GM19395 (cell line): ENCODE measurements around the gene PCNX2.
A peak's percentile ranks its signal among the peaks of the same experiment; 100 is the strongest.
"Not testable (repeated sequence)": the region's sequence is repeated elsewhere in the genome, so short reads cannot be mapped to it uniquely, and the experiment has no call there.

Source experiments
- ATAC-seq: cut with Tn5 transposase; IDR thresholded peaks from one replicate; pipeline ENCODE4 v1.9.1; 2021; ENCODE audit warnings: mild to moderate bottlenecking, moderate library complexity; ENCODE audit not compliant: unreplicated experiment

Gene PCNX2

DNA sequence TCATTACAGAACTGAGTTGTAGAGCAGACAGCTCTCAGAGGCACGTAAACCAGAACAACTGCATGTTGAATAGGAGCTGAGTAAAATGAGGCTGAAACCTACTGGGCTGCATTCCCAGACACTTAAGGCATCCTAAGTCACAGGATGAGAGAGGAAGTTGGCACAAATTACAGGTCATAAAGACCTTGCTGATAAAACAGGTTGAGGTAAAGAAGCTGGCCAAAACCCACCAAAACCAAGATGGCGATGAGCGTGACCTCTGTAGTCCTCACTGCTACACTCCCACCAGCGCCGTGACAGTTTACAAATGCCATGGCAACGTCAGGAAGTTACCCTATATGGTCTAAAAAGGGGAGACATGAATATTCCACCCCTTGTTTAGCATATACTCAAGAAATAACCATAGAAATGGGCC lies 187.8 kb downstream of the PCNX2 start:
- ATAC-seq, result not testable (repeated sequence)

DNA sequence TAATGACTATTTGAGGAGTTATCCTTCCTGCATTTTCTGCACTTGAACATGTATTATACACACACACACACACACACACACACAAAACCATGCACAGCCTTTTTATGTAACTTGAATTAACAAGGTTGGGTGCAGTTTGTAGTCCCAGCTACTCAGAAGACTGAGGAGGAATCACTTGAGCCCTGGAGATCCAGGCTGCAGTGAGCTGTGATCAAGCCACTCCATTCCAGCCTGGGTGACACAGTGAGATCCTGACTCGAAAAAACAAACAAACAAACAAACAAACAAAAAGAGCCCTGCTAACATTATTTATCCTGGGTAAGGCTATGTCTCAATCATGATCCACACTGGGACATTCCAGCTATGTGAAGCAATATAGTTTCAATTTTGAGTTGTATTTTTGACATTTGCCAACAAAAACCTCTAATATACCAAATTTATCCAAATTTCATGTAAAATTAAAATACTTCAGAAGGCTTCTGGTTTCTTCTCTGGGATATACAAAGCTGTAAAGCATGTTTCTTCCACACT lies 188.3 kb downstream of the PCNX2 start:
- ATAC-seq, result no peak

DNA sequence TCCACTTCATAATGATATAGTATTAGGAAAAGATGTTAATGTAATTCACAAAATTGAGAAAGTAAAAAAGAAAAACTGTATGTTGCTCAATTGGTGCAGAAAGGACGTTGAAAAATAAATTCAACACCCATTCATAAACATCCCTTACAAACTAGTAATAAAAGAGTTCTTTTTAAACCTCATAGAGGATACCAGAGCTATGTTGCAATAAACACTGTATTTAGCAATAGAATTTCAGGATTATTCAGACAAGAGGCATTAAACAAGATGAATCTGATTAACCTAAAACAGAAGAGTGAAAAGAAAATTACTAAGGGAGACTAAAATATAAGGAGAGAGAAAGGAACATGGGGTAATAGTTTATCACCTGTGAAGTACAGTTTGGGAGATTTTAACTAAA lies 190.3 kb downstream of the PCNX2 start:
- no peak for ATAC-seq

DNA sequence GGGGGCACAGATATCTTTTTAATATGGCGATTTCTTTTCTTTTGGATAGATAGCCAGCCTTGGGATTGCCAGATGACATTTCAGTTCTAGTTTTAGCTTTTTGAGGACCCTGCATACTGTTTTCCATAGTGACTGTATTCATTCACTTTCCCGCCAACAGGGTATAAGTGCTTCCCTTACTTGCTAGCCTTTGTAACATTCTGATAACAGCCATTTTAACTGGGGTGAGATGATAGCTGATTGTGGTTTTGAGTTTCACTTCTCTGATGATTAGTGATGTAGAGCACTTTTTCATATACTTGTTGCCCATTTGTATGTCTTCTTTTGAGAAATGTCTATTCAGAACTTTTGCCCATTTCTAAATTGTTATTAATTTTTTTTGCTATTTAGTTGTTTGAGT lies 193.2 kb downstream of the PCNX2 start:
- peak; percentile 65 for ATAC-seq

DNA sequence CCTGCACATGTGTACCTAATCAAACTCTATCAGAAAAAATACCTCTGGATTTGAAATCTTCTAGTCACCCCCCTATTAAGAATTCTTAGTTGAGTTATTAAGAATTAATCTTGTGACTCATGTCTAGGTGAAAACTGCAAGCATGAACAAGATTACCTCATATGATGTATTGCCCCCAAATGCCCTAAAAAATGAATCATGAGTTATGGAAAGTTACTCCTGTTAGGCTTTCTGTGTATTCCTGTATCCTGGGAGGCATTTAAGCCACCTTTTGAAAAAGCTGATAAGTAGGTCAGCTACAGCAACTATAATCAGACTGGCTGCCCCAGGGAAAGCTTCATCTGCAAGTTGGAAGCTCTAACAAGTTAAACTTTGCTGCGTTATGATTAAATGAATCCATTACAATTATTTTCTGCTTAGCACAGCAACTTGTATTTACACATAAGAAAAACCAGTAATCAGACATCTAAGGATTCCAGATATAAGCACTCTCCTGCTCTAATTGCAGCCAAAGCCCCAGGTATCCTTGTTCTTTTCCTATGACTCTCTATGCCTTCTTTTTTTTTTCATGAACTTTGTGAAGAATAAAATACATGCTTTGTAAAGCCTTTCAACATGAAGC lies 197.5 kb downstream of the PCNX2 start:
- no peak for ATAC-seq

DNA sequence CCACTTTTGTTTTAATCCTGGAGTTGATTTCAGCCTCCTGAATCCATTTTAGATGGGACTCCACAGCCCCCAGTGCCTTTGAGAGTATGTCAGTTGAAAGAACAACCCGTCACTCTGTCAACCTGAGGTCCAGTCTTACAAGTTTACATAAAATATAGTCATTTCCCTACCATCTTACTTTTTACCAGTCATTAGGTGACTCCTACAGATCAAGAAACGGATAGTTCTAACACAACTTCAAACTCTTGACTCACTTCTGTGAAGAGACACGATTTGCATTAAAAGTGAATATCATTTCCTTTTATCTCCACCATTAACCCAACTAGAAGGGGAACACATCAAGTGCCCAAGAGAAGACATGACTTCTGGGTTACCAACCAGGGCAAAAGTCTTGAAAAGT lies 198.0 kb downstream of the PCNX2 start:
- ATAC-seq, result no peak

DNA sequence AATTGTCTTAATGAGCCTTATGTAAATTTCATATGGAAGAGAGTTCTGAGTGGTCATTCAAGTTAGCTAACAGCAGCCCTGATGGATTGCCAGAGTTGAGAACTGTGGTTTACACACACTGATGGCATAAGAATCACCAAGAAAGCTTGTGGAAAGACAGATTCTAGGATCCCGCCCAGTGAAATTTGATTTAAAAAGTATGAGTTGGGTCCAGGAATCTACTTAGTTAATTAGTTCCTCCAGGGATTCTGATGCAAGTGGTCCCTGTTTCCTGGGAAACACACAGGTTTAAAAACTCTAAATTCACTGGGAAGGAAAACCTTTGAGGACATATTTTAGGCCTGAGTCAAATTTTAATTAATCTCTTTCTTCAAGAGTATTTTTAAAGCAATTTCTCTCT lies 200.8 kb downstream of the PCNX2 start:
- no peak for ATAC-seq

DNA sequence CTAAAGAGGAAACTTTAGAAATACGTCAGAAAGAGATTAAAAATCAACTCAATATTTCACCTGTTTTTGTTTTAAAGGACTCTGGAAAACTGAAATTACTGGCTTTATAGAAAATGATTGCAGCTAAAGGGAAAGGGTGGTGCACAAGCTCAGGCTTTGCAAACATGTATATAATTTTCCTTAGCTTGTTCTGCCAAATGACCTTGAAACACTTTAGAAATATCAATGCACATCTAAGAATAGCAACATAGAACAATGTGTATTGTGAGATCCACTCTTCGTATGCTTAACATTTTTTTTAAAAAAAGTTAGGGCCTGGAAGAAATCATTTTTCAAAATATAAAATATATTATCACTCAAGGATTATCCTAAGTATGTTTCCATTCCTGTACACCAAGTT lies 201.3 kb downstream of the PCNX2 start:
- ATAC-seq, result no peak

DNA sequence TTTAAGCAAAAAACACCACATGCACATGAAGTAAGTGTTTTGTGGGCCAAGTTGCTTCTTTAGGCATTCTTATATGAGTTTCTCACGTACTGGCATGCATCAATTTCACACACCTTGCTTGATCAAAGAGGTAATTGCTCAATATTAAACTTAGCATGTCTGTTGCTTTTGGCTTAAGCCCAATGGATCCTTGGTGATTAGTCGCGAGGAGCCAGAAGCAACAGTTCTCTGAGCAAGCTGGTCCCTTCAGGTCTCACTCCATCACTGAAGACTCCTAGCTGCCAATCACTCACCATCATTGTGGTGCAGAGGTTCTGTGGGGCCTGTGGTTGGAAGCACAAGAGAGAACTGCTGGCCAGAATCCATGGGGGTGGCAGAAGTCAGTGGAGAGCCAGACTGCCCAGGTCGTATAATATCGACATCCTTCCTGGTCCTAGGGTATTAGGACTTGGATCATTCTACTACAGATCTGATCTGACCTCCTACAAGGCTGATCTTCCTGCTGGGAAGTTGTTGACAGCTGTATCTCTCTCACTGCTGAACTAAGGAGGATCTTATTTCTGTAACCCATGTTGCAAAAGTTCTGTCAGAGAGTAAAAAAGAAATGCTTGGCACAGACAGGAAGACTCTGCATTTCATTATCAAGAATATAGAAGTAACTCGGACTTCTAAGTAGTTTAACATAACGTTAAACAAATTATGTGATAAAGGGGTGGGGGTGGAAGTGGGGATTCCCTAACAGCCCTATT lies 204.6 kb downstream of the PCNX2 start:
- ATAC-seq, result no peak

DNA sequence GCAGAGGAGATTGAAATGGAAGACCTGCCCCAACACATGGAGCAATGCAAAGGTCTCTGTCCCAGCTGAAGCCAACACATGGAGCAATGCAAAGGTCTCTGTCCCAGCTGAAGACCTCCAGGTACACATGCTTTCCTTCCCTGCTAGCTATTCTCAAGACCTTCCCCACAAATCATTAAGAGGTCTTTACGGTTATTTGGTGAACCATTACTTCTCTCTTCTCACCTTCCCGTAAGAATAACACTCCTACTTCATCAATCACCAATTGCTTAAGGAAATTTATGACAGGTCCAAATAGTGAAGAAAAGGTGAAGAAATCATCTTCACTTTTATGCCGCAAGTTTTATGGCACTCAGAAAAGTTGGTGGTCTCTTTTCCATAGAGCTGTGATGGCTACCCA lies 206.3 kb downstream of the PCNX2 start:
- ATAC-seq, result no peak

DNA sequence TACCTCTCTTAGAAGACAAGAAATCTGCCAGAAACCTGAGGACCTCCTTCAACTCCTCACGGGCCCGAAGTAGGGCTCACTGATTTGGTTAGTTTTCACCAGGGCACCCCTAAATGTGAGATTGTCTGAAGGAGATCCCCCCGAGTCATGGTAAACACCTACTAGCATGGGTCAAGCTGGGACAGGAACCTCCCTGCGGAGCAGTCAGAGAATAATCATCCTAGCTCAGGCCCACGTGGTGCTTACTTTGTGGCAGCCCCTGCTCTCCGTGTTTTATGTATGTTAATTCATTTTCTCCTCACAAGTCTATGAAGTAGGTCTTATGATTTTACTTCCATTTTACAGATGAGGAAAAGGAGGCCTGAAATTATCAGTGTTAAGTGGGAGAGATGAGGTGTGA lies 206.9 kb downstream of the PCNX2 start:
- ATAC-seq, result no peak

DNA sequence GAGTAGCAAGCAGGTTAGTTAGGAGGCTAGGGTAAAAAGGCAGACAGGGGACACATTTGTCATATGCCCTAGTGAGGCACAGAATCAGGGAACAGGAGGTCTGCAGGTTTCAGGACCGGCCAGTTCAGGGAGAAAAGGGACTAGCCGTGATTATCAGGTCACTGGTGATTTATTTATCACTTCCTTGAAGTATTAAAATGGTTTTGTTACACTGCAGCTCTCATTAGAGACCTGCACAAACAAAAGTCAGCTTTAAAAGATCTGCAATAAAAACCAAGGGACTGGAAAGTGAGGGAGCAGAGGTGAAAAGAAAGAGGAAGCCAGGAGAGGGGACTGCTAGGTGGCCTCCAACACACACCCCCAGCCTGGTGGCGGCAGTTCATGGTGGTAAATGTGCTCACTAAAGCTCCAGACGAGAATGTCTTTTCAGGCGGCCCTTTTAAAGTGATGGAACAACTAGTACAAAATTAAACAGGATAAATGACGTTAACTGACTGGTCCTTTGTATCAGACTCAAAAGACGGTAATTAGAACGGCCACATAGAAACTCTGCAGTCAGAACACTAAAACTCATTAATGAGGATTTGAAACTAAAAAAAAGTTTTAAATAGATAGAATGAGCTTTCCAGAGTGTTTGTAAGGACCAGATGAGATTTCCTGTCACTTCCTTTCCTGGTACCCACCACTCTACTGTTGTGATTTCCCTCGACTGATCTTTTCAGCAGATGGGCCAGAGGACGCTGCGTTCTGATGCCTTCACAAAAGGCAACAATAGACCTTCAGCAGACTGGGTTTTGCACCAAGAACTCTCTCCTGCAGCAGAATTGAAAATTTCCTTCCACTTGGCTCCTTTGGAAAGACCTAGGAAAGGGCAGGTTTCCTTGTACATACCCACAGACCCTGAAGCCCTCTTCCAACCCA lies 208.3 kb downstream of the PCNX2 start:
- no peak for ATAC-seq

DNA sequence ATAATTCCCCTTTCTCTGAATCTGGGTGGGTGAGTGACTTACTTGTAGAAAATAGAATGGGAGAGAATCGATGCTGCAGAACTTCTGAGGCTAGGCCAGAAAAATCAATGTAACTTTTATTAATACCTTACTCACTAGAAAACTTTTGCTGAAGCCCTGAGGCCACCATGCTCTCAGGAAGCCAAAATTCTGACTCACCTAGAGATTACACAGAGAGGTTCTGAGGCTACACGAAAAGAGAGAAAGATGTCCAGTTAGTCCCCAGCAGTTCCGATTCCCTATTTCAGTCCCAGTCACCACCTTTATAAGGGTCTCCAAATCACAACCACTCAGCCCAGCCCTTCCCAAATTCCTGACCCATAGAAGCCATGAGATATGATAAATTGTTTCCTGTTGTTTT lies 210.0 kb downstream of the PCNX2 start:
- ATAC-seq, result no peak

DNA sequence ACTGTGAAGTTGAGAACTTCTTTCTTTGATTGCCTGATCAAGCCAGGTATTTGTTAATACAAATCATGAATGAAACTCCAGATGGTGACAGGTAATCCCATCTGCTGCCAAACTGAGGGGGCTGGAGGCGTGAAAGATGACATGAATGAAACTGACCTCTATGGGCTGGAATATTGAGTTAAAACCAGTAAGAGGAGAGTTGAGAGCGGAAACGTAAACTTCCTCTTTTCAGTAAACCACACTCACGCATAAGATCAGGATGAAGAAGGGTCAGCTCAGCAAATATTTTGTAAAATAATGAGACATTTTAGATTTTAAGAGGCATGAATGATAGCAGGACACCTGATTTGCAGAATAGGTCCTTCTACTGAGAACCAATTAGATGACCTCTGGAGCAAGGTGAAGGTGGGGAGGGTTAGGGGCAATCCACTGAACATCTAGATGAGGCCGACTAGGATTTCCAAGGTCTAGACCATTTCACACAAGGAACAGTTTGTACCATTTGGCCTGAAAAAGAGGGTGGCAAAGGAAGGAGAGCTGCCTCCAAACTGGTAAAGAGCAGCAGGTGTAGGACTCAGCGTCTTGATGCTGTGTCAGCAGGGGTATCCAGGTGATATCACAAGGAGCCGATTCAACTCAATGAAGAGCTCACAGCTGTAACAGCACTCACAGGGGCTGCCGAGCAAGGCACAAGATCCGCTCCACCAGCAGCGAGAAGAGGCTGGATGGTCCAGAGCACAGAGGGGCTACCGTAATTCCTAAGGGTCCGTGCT lies 212.6 kb downstream of the PCNX2 start:
- peak; percentile 80 for ATAC-seq

DNA sequence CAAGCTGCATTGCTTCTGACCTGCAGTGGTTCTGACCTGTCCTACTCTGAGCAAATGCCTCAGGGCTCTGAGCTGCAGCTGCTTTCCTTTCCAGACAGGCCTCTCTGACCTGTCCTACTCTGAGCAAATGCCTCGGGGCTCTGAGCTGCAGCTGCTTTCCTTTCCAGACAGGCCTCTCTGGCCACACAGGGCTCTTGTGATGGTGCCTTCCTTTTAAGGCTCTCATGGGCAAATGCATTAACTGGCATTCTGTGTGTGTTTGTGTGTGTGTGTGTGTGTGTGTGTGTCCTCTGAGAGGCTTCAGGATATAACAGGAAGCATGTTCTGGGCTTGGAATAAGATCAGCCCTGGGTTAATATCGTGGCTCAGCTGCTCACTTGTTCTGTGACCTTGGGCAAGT lies 213.8 kb downstream of the PCNX2 start:
- ATAC-seq, result no peak

DNA sequence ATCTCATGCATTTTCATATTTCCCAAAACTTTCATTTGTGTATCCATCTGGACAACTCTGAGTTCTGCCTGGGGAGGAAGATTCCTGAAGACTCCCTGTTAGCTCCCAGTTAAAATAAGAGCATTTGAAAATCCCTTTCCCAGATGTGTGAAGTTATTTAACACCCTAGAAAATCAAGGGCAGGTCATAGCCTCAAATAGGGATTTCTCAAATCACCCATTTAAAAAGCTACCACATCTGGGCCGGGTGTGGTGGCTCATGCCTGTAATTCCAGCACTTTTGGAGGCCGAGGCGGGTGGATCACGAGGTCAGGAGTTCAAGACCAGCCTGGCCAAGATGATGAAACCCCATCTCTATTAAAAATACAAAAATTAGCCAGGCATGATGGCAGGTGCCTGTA lies 214.7 kb downstream of the PCNX2 start:
- ATAC-seq, result not testable (repeated sequence)

DNA sequence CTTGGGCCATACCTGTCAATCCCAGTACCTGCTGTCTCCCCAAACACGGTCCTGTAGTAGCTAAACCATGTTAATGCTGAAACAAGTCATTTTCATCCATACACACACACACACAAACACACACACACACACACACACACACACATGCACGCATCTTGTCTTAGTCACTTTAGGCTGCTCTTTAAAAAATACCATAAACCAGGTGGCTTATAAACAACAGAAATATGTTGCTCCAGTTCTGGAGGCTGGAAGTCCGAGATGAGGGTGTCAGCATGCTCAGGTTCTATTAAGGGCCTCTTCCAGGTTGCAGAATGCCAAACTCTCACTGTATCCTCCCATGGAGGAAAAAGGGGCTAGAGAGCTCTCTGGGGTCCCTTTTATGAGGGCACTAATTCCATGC lies 215.2 kb downstream of the PCNX2 start:
- no peak for ATAC-seq

DNA sequence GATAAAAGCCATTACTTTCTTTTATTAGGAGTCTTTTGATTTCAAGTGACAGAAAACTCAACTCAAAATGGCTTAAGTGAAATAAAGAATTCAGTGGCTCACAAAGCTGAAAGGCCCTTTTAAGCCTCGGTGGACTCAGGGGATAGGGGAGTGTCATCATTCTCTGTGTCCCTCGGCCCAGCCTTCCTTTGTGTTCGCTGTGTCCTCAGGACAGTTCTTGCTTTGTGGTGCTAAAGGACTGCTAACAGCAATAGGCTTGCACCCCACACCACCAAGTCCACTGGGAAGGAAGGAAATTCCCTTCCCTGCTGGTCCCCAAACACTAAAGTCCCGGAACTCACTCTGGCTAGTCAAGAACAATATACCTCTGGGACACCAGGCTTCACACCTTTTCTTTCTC lies 216.0 kb downstream of the PCNX2 start:
- no peak for ATAC-seq

DNA sequence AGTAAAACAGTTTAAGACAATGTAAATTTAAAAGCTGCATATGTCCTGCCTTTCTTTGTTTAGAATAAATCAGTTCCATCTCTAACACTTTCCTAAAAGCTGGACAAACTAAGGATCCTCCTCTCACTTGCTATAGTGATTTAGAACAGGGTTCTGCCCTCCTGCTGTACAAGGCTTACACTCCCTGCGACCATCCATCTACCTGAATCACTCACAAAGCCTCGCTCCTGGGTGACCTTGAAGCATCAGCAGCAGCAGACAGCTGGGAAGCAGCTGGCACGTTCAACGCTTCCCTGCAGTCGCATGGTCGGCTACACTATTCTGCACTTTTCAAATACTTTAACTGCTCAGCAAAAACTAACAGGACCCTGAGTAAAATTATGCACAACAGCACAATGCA lies 217.1 kb downstream of the PCNX2 start:
- no peak for ATAC-seq

DNA sequence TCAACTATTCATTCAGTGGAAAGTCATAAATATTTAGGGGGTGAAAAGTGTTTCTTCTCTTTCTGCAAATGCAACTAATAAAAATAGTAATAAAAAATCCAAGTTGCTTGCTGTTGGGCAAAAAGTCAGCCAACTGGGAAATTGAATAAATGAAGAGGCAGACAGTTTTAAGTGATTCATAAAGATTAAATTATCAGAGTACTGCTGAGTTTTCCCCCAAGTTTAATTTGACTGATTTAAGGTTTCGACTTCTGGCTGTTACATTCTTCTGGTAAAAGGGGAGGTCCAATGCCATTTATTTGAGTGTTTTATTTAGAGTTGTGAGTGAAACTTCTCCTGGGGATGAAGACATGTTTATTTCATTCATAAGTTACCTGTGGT lies 219.6 kb downstream of the PCNX2 start:
- no peak for ATAC-seq

DNA sequence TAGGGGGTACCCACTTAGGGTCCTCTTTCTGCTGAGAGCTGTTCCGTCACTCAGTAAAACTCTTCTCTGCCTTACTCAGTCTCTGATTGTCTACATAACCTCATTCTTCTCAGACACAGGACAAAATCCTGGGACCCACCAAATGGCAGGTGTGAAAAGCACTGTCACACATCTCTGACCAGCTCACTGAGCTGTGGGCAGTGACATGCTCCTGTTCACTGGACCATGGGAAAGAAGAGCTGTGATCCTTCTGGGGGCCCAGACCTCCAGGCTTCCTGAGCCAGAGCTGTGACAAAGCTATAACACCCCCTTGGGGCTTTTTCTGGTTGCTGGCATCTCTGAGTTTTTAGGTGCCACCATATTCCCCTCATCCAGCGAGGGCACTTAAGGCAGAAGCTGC lies 229.4 kb downstream of the PCNX2 start:
- no peak for ATAC-seq
